Measurements from ENCODE around the gene STX18.

DNA sequence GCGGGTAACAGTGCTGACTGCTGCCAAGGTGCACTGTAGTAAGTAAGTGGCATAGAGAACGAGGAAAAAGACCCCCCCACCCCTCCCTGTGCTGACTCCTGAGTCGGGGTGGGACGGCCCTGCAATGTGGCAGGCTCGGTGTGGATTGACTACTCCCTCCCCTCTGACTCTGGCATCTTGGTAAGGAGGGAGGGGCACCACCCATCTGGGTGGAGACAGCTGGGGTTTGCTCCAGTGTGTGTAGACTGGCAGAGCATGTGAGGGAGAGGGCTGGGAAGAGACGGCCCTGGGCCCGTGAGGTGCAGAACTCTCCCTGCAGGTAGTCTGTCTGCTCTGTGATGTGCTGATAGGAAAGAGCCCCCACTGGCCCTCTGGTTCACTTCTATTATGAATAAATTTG lies 124.0 kb downstream of the STX18 start:
- TF ChIP-seq, protein P1, sequence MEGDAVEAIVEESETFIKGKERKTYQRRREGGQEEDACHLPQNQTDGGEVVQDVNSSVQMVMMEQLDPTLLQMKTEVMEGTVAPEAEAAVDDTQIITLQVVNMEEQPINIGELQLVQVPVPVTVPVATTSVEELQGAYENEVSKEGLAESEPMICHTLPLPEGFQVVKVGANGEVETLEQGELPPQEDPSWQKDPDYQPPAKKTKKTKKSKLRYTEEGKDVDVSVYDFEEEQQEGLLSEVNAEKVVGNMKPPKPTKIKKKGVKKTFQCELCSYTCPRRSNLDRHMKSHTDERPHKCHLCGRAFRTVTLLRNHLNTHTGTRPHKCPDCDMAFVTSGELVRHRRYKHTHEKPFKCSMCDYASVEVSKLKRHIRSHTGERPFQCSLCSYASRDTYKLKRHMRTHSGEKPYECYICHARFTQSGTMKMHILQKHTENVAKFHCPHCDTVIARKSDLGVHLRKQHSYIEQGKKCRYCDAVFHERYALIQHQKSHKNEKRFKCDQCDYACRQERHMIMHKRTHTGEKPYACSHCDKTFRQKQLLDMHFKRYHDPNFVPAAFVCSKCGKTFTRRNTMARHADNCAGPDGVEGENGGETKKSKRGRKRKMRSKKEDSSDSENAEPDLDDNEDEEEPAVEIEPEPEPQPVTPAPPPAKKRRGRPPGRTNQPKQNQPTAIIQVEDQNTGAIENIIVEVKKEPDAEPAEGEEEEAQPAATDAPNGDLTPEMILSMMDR (IDR thresholded peaks at IDR 0.05): no peak
- no peak for TF ChIP-seq EZH2 (IDR thresholded peaks at IDR 0.05)

All from neural progenitor cell (in vitro differentiated cells).